Measurements from ENCODE around the gene HS3ST2. TPM values are rescaled to one million over a fixed set of nuclear protein-coding genes. Genes with fewer than 3 reads are reported as not detected.
A peak's percentile ranks its signal among the peaks of the same experiment; 100 is the strongest.

Gene HS3ST2
- polyA plus RNA-seq, 1 of the 3 experiments (the other 2 are of a cell fraction): not detected

DNA sequence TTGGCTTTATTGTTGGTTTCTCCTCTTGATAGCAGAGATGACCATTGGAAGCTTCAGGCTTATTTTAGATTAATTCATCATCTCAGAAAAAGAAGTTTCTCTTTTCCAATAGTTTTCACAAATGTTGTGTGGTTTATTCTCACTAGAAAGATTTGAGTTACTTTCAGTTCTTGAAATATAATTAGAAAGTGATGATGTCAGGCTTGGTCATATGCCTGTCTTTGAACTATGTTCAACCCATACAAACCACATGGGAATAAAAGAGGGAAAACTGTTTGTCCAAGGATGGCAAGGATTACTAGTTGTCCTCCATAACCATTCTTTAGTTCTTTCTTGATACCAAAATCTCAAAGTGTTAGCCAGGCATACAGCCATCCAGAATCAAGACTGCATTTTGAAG is 3.7 kb upstream of the HS3ST2 start:
- ChIA-PET POLR2A (interaction anchor here (0.6 kb wide), 1 partner anchor 304 kb away, joined by 5 read pairs; no protein-coding TSS in a partner anchor), CTCF (no interaction called here)
- peaks cover 0 to 6% of the 10 kb centered on the region in 2 experiments; a peak in 1 of 4 replicates for H3K4me1 ChIP-seq (ENCODE audit: control insufficient read depth in 1 of 2, insufficient read depth in 2 of 2, low read depth in 1 of 2, low read length in 1 of 2)

DNA sequence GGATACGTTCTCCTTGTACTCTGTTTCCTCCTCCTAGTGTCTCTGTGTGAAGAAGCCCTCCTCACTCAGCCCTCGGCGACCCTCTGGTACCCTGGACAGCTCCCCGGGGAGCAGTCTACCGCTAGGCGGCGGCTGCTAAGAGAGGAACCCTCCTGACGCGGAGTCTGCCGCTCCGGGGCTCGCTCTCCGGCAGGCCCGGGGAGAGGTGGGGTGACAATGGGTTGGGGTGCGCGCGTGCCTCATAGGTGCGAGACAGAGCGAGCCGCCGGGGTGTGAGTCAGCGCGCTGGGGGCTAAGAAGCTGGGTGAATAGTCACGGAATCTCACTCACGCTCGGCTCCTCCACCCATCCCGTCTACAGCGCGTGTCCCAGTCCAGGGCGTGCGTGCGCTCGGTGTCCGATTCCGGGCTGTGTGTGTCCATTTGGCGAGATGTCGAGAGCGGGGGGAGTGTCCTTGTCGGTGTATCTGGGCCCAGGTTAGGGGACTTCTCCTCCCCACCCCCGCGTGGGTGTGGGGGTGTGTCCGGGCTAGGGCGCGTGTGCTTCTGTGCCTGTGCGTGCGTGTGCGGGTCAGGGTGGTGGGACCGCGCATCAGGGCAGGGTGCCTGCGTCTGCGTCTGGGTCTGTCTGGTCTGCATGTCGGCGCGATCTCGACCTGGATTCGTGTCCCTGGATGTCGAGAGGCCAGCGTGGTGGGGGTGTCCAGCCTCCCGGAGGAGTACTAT is 577 bp upstream of the HS3ST2 start:
- Histone ChIP-seq H4K20me1 (ENCODE audit: insufficient read depth) (no peaks in the 10 kb centered on the region), H3K4me1 (ENCODE audit: control insufficient read depth in 1 of 2, insufficient read depth in 2 of 2, low read depth in 1 of 2, low read length in 1 of 2) (peaks cover 0 to 6% of the 10 kb centered on the region in 2 experiments; a peak in 1 of 4 replicates), H3K9me2 (no peaks in the 10 kb centered on the region), H3K9me3 (no peaks in the 10 kb centered on the region), H3K79me2 (ENCODE audit: insufficient read depth) (no peaks in the 10 kb centered on the region), H3K27me3 (ENCODE audit: insufficient read depth) (peaks cover 10% of the 10 kb centered on the region; the same call in 1 of the 2 replicates), H3K27ac (ENCODE audit: low read depth in 2 of 2, low read length in 1 of 2) (no peak overlapping the region; a peak in 1 of 4 replicates), H3K4me2 (peak overlapping the region; percentile 65), H3K9ac (no peak overlapping the region), H3K4me3 (ENCODE audit: low read depth in 2 of 2, low read length in 1 of 2) (peak overlapping the region in 1 of 2 experiments; percentile 33; a peak in 3 of 4 replicates), H3K36me3 (replicated peaks in 1 of 2; ENCODE audit: control insufficient read depth in 1 of 2, insufficient read depth in 2 of 2, low read length in 1 of 2) (no peaks in the 10 kb centered on the region), H3F3A (replicated peaks; ENCODE audit: insufficient read depth) (no peaks in the 10 kb centered on the region), H2AFZ (ENCODE audit: low read depth) (0 out of 2 replicates have a peak overlapping the region, but pooled peaks have one; percentile 35)
- peak; percentile 84 for DNase-seq
- ChIA-PET POLR2A (no interaction called here), CTCF (interaction anchor here (0.5 to 3.4 kb wide), 39 partner anchors 10 to 268 kb away, joined by 3 to 18 read pairs (median 4); no protein-coding TSS in a partner anchor)
- WGBS (ENCODE audit: low lambda C conversion rate): 25% methylated on average over 17 of the region's 59 CpGs
- TF ChIP-seq, protein P1, sequence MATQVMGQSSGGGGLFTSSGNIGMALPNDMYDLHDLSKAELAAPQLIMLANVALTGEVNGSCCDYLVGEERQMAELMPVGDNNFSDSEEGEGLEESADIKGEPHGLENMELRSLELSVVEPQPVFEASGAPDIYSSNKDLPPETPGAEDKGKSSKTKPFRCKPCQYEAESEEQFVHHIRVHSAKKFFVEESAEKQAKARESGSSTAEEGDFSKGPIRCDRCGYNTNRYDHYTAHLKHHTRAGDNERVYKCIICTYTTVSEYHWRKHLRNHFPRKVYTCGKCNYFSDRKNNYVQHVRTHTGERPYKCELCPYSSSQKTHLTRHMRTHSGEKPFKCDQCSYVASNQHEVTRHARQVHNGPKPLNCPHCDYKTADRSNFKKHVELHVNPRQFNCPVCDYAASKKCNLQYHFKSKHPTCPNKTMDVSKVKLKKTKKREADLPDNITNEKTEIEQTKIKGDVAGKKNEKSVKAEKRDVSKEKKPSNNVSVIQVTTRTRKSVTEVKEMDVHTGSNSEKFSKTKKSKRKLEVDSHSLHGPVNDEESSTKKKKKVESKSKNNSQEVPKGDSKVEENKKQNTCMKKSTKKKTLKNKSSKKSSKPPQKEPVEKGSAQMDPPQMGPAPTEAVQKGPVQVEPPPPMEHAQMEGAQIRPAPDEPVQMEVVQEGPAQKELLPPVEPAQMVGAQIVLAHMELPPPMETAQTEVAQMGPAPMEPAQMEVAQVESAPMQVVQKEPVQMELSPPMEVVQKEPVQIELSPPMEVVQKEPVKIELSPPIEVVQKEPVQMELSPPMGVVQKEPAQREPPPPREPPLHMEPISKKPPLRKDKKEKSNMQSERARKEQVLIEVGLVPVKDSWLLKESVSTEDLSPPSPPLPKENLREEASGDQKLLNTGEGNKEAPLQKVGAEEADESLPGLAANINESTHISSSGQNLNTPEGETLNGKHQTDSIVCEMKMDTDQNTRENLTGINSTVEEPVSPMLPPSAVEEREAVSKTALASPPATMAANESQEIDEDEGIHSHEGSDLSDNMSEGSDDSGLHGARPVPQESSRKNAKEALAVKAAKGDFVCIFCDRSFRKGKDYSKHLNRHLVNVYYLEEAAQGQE (IDR thresholded peaks at IDR 0.05; ENCODE audit: low read depth, low read length): peak; percentile 99
- no peak for TF ChIP-seq RXRA (IDR thresholded peaks at IDR 0.05; ENCODE audit: borderline replicate concordance, low read depth)
- TF ChIP-seq, protein P2, sequence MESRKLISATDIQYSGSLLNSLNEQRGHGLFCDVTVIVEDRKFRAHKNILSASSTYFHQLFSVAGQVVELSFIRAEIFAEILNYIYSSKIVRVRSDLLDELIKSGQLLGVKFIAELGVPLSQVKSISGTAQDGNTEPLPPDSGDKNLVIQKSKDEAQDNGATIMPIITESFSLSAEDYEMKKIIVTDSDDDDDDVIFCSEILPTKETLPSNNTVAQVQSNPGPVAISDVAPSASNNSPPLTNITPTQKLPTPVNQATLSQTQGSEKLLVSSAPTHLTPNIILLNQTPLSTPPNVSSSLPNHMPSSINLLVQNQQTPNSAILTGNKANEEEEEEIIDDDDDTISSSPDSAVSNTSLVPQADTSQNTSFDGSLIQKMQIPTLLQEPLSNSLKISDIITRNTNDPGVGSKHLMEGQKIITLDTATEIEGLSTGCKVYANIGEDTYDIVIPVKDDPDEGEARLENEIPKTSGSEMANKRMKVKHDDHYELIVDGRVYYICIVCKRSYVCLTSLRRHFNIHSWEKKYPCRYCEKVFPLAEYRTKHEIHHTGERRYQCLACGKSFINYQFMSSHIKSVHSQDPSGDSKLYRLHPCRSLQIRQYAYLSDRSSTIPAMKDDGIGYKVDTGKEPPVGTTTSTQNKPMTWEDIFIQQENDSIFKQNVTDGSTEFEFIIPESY (IDR thresholded peaks at IDR 0.05; ENCODE audit: borderline replicate concordance, low read depth): no peak
- no peak for TF ChIP-seq JUND (IDR thresholded peaks at IDR 0.05)
- TF ChIP-seq MAX (IDR thresholded peaks at IDR 0.05; ENCODE audit: low read depth): no peak
- TF ChIP-seq NRF1 (IDR thresholded peaks at IDR 0.05; ENCODE audit: low read depth, low read length): no peak
- no peak for TF ChIP-seq USF2 (IDR thresholded peaks at IDR 0.05; ENCODE audit: borderline replicate concordance, low read depth, low read length)
- peak; percentile 59 for TF ChIP-seq RAD21 (IDR thresholded peaks at IDR 0.05; ENCODE audit: low read length)
- no peak for TF ChIP-seq IRF3 (IDR thresholded peaks at IDR 0.05; ENCODE audit: low read depth, low read length)

More for the DNA sequence above, 3.7 kb upstream of the HS3ST2 start:
- Histone ChIP-seq H3K27me3 (ENCODE audit: insufficient read depth) (peaks cover 7% of the 10 kb centered on the region; the same call in 1 of the 2 replicates), H3K36me3 (replicated peaks in 1 of 2; ENCODE audit: control insufficient read depth in 1 of 2, insufficient read depth in 2 of 2, low read length in 1 of 2) (no peaks in the 10 kb centered on the region), H3K79me2 (ENCODE audit: insufficient read depth) (no peaks in the 10 kb centered on the region), H3K27ac (ENCODE audit: low read depth in 2 of 2, low read length in 1 of 2) (no peak overlapping the region), H3K9ac (no peak overlapping the region), H3K9me3 (no peaks in the 10 kb centered on the region), H3K4me3 (ENCODE audit: low read depth in 2 of 2, low read length in 1 of 2) (no peak overlapping the region), H3K4me2 (no peak overlapping the region), H4K20me1 (ENCODE audit: insufficient read depth) (no peaks in the 10 kb centered on the region), H3K9me2 (no peaks in the 10 kb centered on the region), H2AFZ (ENCODE audit: low read depth) (no peak overlapping the region), H3F3A (replicated peaks; ENCODE audit: insufficient read depth) (no peaks in the 10 kb centered on the region)
- TF ChIP-seq FOXJ3 (CRISPR knock-in tag; IDR thresholded peaks at IDR 0.05) (no peak), ELF1 (IDR thresholded peaks at IDR 0.05) (no peak), RXRA (IDR thresholded peaks at IDR 0.05; ENCODE audit: borderline replicate concordance, low read depth) (no peak), NFIC (IDR thresholded peaks at IDR 0.05; ENCODE audit: borderline replicate concordance) (no peak), RCOR1 (IDR thresholded peaks at IDR 0.05; ENCODE audit: low read length) (no peak), YY1 (IDR thresholded peaks at IDR 0.05; ENCODE audit: low read depth) (no peak), GATA2 (CRISPR knock-in tag; IDR thresholded peaks at IDR 0.05) (no peak), RAD21 (IDR thresholded peaks at IDR 0.05; ENCODE audit: low read length) (no peak), FOSL2 (IDR thresholded peaks at IDR 0.05; ENCODE audit: borderline replicate concordance, low read depth) (no peak), USF2 (IDR thresholded peaks at IDR 0.05; ENCODE audit: borderline replicate concordance, low read depth, low read length) (no peak), NRF1 (IDR thresholded peaks at IDR 0.05; ENCODE audit: low read depth, low read length) (no peak), FOXM1 (IDR thresholded peaks at IDR 0.05; ENCODE audit: low read depth) (no peak), EP300 (IDR thresholded peaks at IDR 0.05; ENCODE audit: borderline replicate concordance in 1 of 2, low read depth in 1 of 2, low read length in 1 of 2) (no peak), JUND (IDR thresholded peaks at IDR 0.05) (no peak), MXI1 (IDR thresholded peaks at IDR 0.05; ENCODE audit: low read depth, low read length) (no peak), GABPA (IDR thresholded peaks at IDR 0.05; ENCODE audit: low read depth) (no peak), TAF1 (IDR thresholded peaks at IDR 0.05; ENCODE audit: borderline replicate concordance, low read depth, low read length) (no peak)
- no peak for DNase-seq
